ENCODE results near the gene CCDC185. TPM values are rescaled to one million over a fixed set of nuclear protein-coding genes. Genes with fewer than 3 reads are reported as not detected.

Gene CCDC185
- total and polyA plus RNA-seq, 2 donors (not counting 1 experiment from before 2014, with no cell fraction given), result not detected

- no peak for DNase-seq (ENCODE audit: low read depth in 2 of 2)
- no peak for TF ChIP-seq EZH2 (IDR thresholded peaks at IDR 0.05; ENCODE audit: low read length, missing control alignments)
- H3K36me3 ChIP-seq (ENCODE audit: control insufficient read depth, insufficient read depth, low read length), result no peaks in the 10 kb centered on the region
- H2AFZ ChIP-seq (ENCODE audit: low read length), result no peak overlapping the region
- H3K27me3 ChIP-seq (ENCODE audit: control insufficient read depth, insufficient read depth, low read length), result no peaks in the 10 kb centered on the region
- H3K79me2 ChIP-seq (ENCODE audit: control insufficient read depth, insufficient read depth, low read length), result no peaks in the 10 kb centered on the region
- H3K9ac ChIP-seq (ENCODE audit: insufficient read depth, low read length), result no peak overlapping the region
- H3K27ac ChIP-seq (ENCODE audit: insufficient read depth, low read length), result no peak overlapping the region
- H3K9me3 ChIP-seq (ENCODE audit: control insufficient read depth, insufficient read depth, low read depth, low read length), result no peaks in the 10 kb centered on the region
- H3K4me1 ChIP-seq (ENCODE audit: control insufficient read depth, extremely low read depth, insufficient read depth, low read length), result peaks cover 6% of the 10 kb centered on the region
- H3K4me2 ChIP-seq (ENCODE audit: extremely low read depth, insufficient read depth, low read length), result no peak overlapping the region
- H4K20me1 ChIP-seq (ENCODE audit: control insufficient read depth, extremely low read depth, insufficient read depth, low read length), result no peaks in the 10 kb centered on the region
- H3K4me3 ChIP-seq (replicated peaks in 1 of 4; ENCODE audit: control extremely low read depth in 1 of 4, insufficient read depth in 1 of 4, low read depth in 3 of 4, low read length in 4 of 4), result no peak overlapping the region
Observed at GRCh38 chr1:223402790-223403142, 9.6 kb downstream of the CCDC185 start.

- Histone ChIP-seq H4K20me1 (ENCODE audit: control insufficient read depth, extremely low read depth, insufficient read depth, low read length) (no peaks in the 10 kb centered on the region), H3K9ac (ENCODE audit: insufficient read depth, low read length) (no peak overlapping the region), H3K4me3 (replicated peaks in 1 of 4; ENCODE audit: control extremely low read depth in 1 of 4, insufficient read depth in 1 of 4, low read depth in 3 of 4, low read length in 4 of 4) (no peak overlapping the region), H2AFZ (ENCODE audit: low read length) (no peak overlapping the region), H3K36me3 (ENCODE audit: control insufficient read depth, insufficient read depth, low read length) (no peaks in the 10 kb centered on the region), H3K27ac (ENCODE audit: insufficient read depth, low read length) (no peak overlapping the region), H3K27me3 (ENCODE audit: control insufficient read depth, insufficient read depth, low read length) (no peaks in the 10 kb centered on the region), H3K4me2 (ENCODE audit: extremely low read depth, insufficient read depth, low read length) (no peak overlapping the region), H3K79me2 (ENCODE audit: control insufficient read depth, insufficient read depth, low read length) (no peaks in the 10 kb centered on the region), H3K4me1 (ENCODE audit: control insufficient read depth, extremely low read depth, insufficient read depth, low read length) (peaks cover 6% of the 10 kb centered on the region), H3K9me3 (ENCODE audit: control insufficient read depth, insufficient read depth, low read depth, low read length) (no peaks in the 10 kb centered on the region)
- TF ChIP-seq CTCF (conservative IDR thresholded peaks at IDR 0.05 in 1 of 2, IDR thresholded peaks at IDR 0.05 in 1 of 2; ENCODE audit: low read depth in 1 of 2, low read length in 2 of 2) (no peak), EZH2 (IDR thresholded peaks at IDR 0.05; ENCODE audit: low read length, missing control alignments) (no peak)
- DNase-seq (ENCODE audit: low read depth in 2 of 2), result peak; percentile 46 to 49
Observed at GRCh38 chr1:223403184-223403815, 10.1 kb downstream of the CCDC185 start.

- Histone ChIP-seq H3K4me1 (ENCODE audit: control insufficient read depth, extremely low read depth, insufficient read depth, low read length) (peaks cover 6% of the 10 kb centered on the region), H3K79me2 (ENCODE audit: control insufficient read depth, insufficient read depth, low read length) (no peaks in the 10 kb centered on the region), H3K4me3 (replicated peaks in 1 of 4; ENCODE audit: control extremely low read depth in 1 of 4, insufficient read depth in 1 of 4, low read depth in 3 of 4, low read length in 4 of 4) (no peak overlapping the region), H3K9ac (ENCODE audit: insufficient read depth, low read length) (no peak overlapping the region), H3K27me3 (ENCODE audit: control insufficient read depth, insufficient read depth, low read length) (no peaks in the 10 kb centered on the region), H3K36me3 (ENCODE audit: control insufficient read depth, insufficient read depth, low read length) (no peaks in the 10 kb centered on the region), H3K4me2 (ENCODE audit: extremely low read depth, insufficient read depth, low read length) (no peak overlapping the region), H3K27ac (ENCODE audit: insufficient read depth, low read length) (no peak overlapping the region), H3K9me3 (ENCODE audit: control insufficient read depth, insufficient read depth, low read depth, low read length) (no peaks in the 10 kb centered on the region), H2AFZ (ENCODE audit: low read length) (no peak overlapping the region), H4K20me1 (ENCODE audit: control insufficient read depth, extremely low read depth, insufficient read depth, low read length) (no peaks in the 10 kb centered on the region)
- TF ChIP-seq EZH2 (IDR thresholded peaks at IDR 0.05; ENCODE audit: low read length, missing control alignments), result no peak
- TF ChIP-seq CTCF (conservative IDR thresholded peaks at IDR 0.05 in 1 of 2, IDR thresholded peaks at IDR 0.05 in 1 of 2; ENCODE audit: low read depth in 1 of 2, low read length in 2 of 2), result no peak
- DNase-seq (ENCODE audit: low read depth in 2 of 2), result no peak
Observed at GRCh38 chr1:223405507-223405906, 12.3 kb downstream of the CCDC185 start.
